Measurements from ENCODE around the gene CSNK2A1.
"Not testable (repeated sequence)": the region's sequence is repeated elsewhere in the genome, so short reads cannot be mapped to it uniquely, and the experiment has no call there.

Gene CSNK2A1

GRCh38 chr20:469746-470490 is 73.7 kb downstream of the CSNK2A1 start:
- Histone ChIP-seq H3K27ac (ENCODE audit: low read depth, low read length) (no peak overlapping the region), H3K4me1 (ENCODE audit: control insufficient read depth, insufficient read depth, low read length) (no peaks in the 10 kb centered on the region), H3K9ac (ENCODE audit: low read depth, low read length) (no peak overlapping the region), H3K9me3 (ENCODE audit: control insufficient read depth, insufficient read depth, low read length) (peaks cover 30% of the 10 kb centered on the region), H3K4me3 (ENCODE audit: low read depth, low read length) (no peak overlapping the region), H3K27me3 (ENCODE audit: control insufficient read depth, insufficient read depth, low read length) (no peaks in the 10 kb centered on the region), H3K36me3 (ENCODE audit: control insufficient read depth, insufficient read depth, low read length) (peaks cover 7% of the 10 kb centered on the region)

- peaks cover 14% of the 10 kb centered on the region for H3K27me3 ChIP-seq (ENCODE audit: control insufficient read depth, insufficient read depth, low read length)
- no peaks in the 10 kb centered on the region for H3K36me3 ChIP-seq (ENCODE audit: control insufficient read depth, insufficient read depth, low read length)
- H3K9ac ChIP-seq (ENCODE audit: low read depth, low read length): no peak overlapping the region
- peaks cover 27% of the 10 kb centered on the region for H3K9me3 ChIP-seq (ENCODE audit: control insufficient read depth, insufficient read depth, low read length)
- H3K4me3 ChIP-seq (ENCODE audit: low read depth, low read length): no peak overlapping the region
- no peak overlapping the region for H3K27ac ChIP-seq (ENCODE audit: low read depth, low read length)
- H3K4me1 ChIP-seq (ENCODE audit: control insufficient read depth, insufficient read depth, low read length): peaks cover 3% of the 10 kb centered on the region; the same call in 1 of the 2 replicates
Measured at GRCh38 chr20:467755-468154, 75.8 kb downstream of the CSNK2A1 start.

- peaks cover 3% of the 10 kb centered on the region for H3K9me3 ChIP-seq (ENCODE audit: control insufficient read depth, insufficient read depth, low read length)
- H3K36me3 ChIP-seq (ENCODE audit: control insufficient read depth, insufficient read depth, low read length): no peaks in the 10 kb centered on the region
- H3K9ac ChIP-seq (ENCODE audit: low read depth, low read length): peak within 1 kb of the TSS; percentile 62
- H3K27me3 ChIP-seq (ENCODE audit: control insufficient read depth, insufficient read depth, low read length): peaks cover 19% of the 10 kb centered on the region
- H3K27ac ChIP-seq (ENCODE audit: low read depth, low read length): peak within 1 kb of the TSS; percentile 64
- H3K4me1 ChIP-seq (ENCODE audit: control insufficient read depth, insufficient read depth, low read length): peaks cover 6% of the 10 kb centered on the region; the same call in 1 of the 2 replicates
- peak within 1 kb of the TSS; percentile 87 for H3K4me3 ChIP-seq (ENCODE audit: low read depth, low read length)
Measured at GRCh38 chr20:462199-462991, 81.2 kb downstream of the CSNK2A1 start, which contains the start of gene TBC1D20. TBC1D20 (minus strand) TSS chr20:462533; CDS start chr20:462405, 128 bp downstream.

- Histone ChIP-seq H3K9me3 (ENCODE audit: control insufficient read depth, insufficient read depth, low read length) (no peaks in the 10 kb centered on the region), H3K27ac (ENCODE audit: low read depth, low read length) (peak overlapping the region; percentile 64), H3K36me3 (ENCODE audit: control insufficient read depth, insufficient read depth, low read length) (no peaks in the 10 kb centered on the region), H3K27me3 (ENCODE audit: control insufficient read depth, insufficient read depth, low read length) (peaks cover 19% of the 10 kb centered on the region), H3K9ac (ENCODE audit: low read depth, low read length) (peak overlapping the region; percentile 62), H3K4me1 (ENCODE audit: control insufficient read depth, insufficient read depth, low read length) (peaks cover 6% of the 10 kb centered on the region; the same call in 1 of the 2 replicates), H3K4me3 (ENCODE audit: low read depth, low read length) (peak overlapping the region; percentile 87)
Measured at GRCh38 chr20:461254-462198, 82.1 kb downstream of the CSNK2A1 start.

- Histone ChIP-seq H3K36me3 (ENCODE audit: control insufficient read depth, insufficient read depth, low read length) (no peaks in the 10 kb centered on the region), H3K9me3 (ENCODE audit: control insufficient read depth, insufficient read depth, low read length) (no peaks in the 10 kb centered on the region), H3K27me3 (ENCODE audit: control insufficient read depth, insufficient read depth, low read length) (peaks cover 19% of the 10 kb centered on the region), H3K27ac (ENCODE audit: low read depth, low read length) (no peak overlapping the region), H3K4me1 (ENCODE audit: control insufficient read depth, insufficient read depth, low read length) (peaks cover 6% of the 10 kb centered on the region; the same call in 1 of the 2 replicates), H3K9ac (ENCODE audit: low read depth, low read length) (no peak overlapping the region), H3K4me3 (ENCODE audit: low read depth, low read length) (no peak overlapping the region)
Measured at GRCh38 chr20:460707-461106, 82.9 kb downstream of the CSNK2A1 start.

- Histone ChIP-seq H3K9me3 (ENCODE audit: control insufficient read depth, insufficient read depth, low read length) (no peaks in the 10 kb centered on the region), H3K4me1 (ENCODE audit: control insufficient read depth, insufficient read depth, low read length) (peaks cover 6% of the 10 kb centered on the region; the same call in 1 of the 2 replicates), H3K27me3 (ENCODE audit: control insufficient read depth, insufficient read depth, low read length) (peaks cover 19% of the 10 kb centered on the region), H3K36me3 (ENCODE audit: control insufficient read depth, insufficient read depth, low read length) (no peaks in the 10 kb centered on the region), H3K9ac (ENCODE audit: low read depth, low read length) (no peak overlapping the region), H3K27ac (ENCODE audit: low read depth, low read length) (no peak overlapping the region), H3K4me3 (ENCODE audit: low read depth, low read length) (no peak overlapping the region)
Measured at GRCh38 chr20:460180-460579, 83.4 kb downstream of the CSNK2A1 start.

- Histone ChIP-seq H3K27me3 (ENCODE audit: control insufficient read depth, insufficient read depth, low read length) (peaks cover 15% of the 10 kb centered on the region), H3K36me3 (ENCODE audit: control insufficient read depth, insufficient read depth, low read length) (no peaks in the 10 kb centered on the region), H3K4me1 (ENCODE audit: control insufficient read depth, insufficient read depth, low read length) (peaks cover 6% of the 10 kb centered on the region; the same call in 1 of the 2 replicates), H3K9ac (ENCODE audit: low read depth, low read length) (no peak overlapping the region), H3K27ac (ENCODE audit: low read depth, low read length) (no peak overlapping the region), H3K4me3 (ENCODE audit: low read depth, low read length) (no peak overlapping the region), H3K9me3 (ENCODE audit: control insufficient read depth, insufficient read depth, low read length) (no peaks in the 10 kb centered on the region)
Measured at GRCh38 chr20:458776-459175, 84.8 kb downstream of the CSNK2A1 start.

- Histone ChIP-seq H3K27ac (ENCODE audit: low read depth, low read length) (no peak overlapping the region), H3K9me3 (ENCODE audit: control insufficient read depth, insufficient read depth, low read length) (no peaks in the 10 kb centered on the region), H3K27me3 (ENCODE audit: control insufficient read depth, insufficient read depth, low read length) (no peaks in the 10 kb centered on the region), H3K9ac (ENCODE audit: low read depth, low read length) (no peak overlapping the region), H3K4me3 (ENCODE audit: low read depth, low read length) (no peak overlapping the region), H3K4me1 (ENCODE audit: control insufficient read depth, insufficient read depth, low read length) (no peaks in the 10 kb centered on the region), H3K36me3 (ENCODE audit: control insufficient read depth, insufficient read depth, low read length) (no peaks in the 10 kb centered on the region)
Measured at GRCh38 chr20:454951-455350, 88.6 kb downstream of the CSNK2A1 start.

- not testable (repeated sequence) for H3K27ac ChIP-seq (ENCODE audit: low read depth, low read length); H3K9ac ChIP-seq (ENCODE audit: low read depth, low read length); H3K4me3 ChIP-seq (ENCODE audit: low read depth, low read length); H3K27me3 ChIP-seq (ENCODE audit: control insufficient read depth, insufficient read depth, low read length); H3K9me3 ChIP-seq (ENCODE audit: control insufficient read depth, insufficient read depth, low read length); H3K36me3 ChIP-seq (ENCODE audit: control insufficient read depth, insufficient read depth, low read length); H3K4me1 ChIP-seq (ENCODE audit: control insufficient read depth, insufficient read depth, low read length)
Measured at GRCh38 chr20:452021-452420, 91.6 kb downstream of the CSNK2A1 start.

- Histone ChIP-seq H3K9ac (ENCODE audit: low read depth, low read length) (no peak overlapping the region), H3K9me3 (ENCODE audit: control insufficient read depth, insufficient read depth, low read length) (no peaks in the 10 kb centered on the region), H3K36me3 (ENCODE audit: control insufficient read depth, insufficient read depth, low read length) (peaks cover 52% of the 10 kb centered on the region)
Measured at GRCh38 chr20:445514-446336, 97.9 kb downstream of the CSNK2A1 start.

More at GRCh38 chr20:445514-446336, 97.9 kb downstream of the CSNK2A1 start:
- Histone ChIP-seq H3K4me1 (ENCODE audit: control insufficient read depth, insufficient read depth, low read length) (0 out of 2 replicates have a peak, but pooled peaks cover 6% of the 10 kb centered on the region), H3K27me3 (ENCODE audit: control insufficient read depth, insufficient read depth, low read length) (no peaks in the 10 kb centered on the region), H3K27ac (ENCODE audit: low read depth, low read length) (no peak overlapping the region), H3K4me3 (ENCODE audit: low read depth, low read length) (no peak overlapping the region)

Data from HUES48 (cell line).